GM21717 (cell line): ENCODE results near the gene MAPK14.

Source experiments
- ATAC-seq: cut with Tn5 transposase; IDR thresholded peaks from one replicate; pipeline ENCODE4 v1.9.1; 2021; ENCODE audit warnings: mild to moderate bottlenecking, moderate library complexity; ENCODE audit not compliant: unreplicated experiment

The MAPK14 gene

DNA sequence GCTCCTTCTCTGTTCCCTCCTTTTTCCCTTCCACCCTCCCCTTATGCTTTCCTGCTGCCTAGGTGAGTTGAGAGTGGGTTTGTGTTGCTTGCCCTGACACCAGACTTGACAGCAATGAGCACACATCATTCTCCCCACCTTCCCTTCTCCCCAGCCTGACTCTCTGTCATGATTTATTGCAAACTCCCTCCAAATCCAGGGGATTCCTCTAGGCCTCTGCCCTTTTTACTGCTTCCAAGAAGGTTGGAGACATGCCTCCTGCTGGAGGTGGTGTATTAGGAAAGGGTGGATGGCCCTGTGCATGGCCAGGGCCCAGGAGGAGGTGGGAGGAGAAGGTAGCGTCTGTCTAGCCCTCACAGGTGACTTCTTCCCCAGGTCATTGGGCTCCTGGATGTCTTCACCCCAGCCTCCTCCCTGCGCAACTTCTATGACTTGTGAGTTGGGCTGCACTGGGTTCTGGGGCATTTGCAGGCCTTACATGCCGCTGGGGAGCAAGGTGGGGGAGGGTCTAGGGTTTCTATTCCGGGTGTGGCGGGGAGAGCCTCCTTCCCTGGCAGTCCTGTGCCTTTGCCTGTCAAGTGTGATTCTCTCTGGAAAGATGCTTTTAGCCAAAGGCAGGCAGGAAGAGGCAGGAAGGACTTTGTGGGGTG lies 104.8 kb downstream of the MAPK14 start:
- no peak for ATAC-seq

DNA sequence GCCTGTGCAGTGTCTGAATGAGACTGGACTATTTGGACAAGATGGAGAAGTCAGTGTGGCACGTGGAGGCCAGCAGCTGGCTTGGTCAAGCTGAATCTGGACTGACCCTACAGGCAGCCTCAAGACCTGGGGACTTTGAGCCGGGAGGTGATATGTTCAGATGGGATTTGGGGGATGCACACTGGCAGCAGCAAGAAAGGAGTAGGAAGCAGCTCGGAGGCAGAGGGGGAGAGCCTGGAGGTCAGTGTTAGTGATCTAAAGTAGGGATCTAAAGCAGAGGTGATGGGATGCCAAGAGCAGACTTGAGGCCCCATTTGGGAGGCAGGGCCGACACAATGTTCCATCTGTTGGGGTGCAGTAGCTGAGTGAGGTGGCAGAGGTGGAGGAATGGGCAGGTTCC lies 105.5 kb downstream of the MAPK14 start:
- no peak for ATAC-seq

DNA sequence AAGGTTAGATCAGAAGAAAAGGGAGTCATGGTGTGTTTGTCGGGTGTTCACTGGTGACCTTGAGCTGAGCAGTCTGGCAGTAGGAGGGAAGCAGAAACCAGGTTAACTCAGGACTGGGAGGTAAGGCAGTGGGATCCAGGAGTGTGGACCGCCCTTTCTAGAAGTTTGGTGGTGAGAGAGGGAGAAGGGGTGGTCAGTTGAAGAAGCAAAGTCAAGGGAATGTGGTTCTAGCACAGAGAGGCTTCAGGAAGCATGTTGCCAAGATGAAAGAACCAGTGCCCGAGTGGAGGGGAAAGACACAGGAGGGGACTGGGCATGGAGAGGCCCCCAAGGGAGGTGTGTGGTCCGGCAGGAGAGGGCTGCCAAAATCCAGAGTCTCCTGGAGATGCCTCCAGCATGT lies 106.3 kb downstream of the MAPK14 start:
- ATAC-seq, result no peak

- ATAC-seq, result no peak
Observed at GRCh38 chr6:36135053-36135731, 107.6 kb downstream of the MAPK14 start.

- ATAC-seq, result no peak
Observed at GRCh38 chr6:36136034-36136433, 108.4 kb downstream of the MAPK14 start.

GRCh38 chr6:36136551-36136950 lies 108.9 kb downstream of the MAPK14 start:
- ATAC-seq, result no peak

- no peak for ATAC-seq
Observed at GRCh38 chr6:36138667-36139066, 111.1 kb downstream of the MAPK14 start.

DNA sequence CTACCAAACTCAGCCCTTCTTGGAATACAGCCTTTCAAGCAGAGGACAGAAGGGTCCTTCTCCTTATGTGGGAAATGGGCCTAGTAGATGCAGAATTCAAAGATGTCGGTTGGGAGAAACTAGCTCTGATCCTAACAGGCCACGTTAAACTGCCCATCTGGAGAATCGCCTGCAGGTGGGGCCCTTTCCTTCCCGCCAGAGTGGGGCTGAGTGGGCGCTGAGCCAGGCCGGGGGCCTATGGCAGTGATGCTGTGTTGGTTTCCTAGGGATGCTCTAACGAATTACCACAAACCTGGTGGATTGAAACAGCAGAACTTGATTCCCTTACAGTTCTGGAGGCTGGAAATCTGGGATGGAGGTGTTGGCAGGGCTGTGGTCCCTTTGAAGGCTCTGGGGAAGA lies 111.8 kb downstream of the MAPK14 start:
- no peak for ATAC-seq

DNA sequence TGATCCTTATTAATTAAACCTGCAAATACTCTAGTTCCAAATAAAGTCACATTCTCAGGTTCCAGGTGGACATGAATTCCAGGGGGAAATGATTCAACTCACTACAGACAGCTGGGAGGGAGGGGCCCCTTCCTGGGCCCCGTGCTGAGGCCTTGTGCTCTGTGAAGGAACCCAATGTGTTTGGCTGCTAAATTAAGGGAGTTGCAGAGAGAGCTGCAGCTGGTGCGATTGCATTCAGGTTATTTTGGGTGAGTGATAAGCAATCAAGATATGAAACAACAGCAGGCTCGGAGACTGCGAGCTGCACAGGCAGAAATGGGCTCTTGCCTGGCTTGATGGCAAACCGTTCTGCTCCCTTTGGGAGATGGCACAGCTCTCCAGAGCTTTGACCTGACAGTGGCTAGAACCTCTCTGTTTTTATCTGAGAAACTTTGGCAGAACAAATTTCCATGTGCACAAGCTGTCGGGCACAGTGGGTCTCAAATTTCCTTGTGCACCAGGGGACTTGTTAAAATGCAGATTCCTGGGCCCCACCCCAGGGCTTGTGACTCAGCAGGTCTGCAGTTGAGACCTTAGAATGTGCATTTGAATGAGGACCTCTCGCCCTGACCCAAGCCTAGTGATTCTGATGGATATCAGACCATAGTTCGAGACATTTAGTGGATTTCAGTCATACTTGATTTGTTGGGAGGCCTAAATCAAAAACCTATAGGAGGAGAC lies 112.5 kb downstream of the MAPK14 start:
- no peak for ATAC-seq

GRCh38 chr6:36141091-36141490 lies 113.5 kb downstream of the MAPK14 start:
- no peak for ATAC-seq

GRCh38 chr6:36141961-36142360 lies 114.4 kb downstream of the MAPK14 start:
- no peak for ATAC-seq

- ATAC-seq, result no peak
Observed at GRCh38 chr6:36142971-36143838, 115.6 kb downstream of the MAPK14 start.

- ATAC-seq, result no peak
Observed at GRCh38 chr6:36145495-36145894, 117.9 kb downstream of the MAPK14 start.

GRCh38 chr6:36147294-36147693 lies 119.7 kb downstream of the MAPK14 start:
- no peak for ATAC-seq

GRCh38 chr6:36149476-36149875 lies 121.9 kb downstream of the MAPK14 start:
- no peak for ATAC-seq

DNA sequence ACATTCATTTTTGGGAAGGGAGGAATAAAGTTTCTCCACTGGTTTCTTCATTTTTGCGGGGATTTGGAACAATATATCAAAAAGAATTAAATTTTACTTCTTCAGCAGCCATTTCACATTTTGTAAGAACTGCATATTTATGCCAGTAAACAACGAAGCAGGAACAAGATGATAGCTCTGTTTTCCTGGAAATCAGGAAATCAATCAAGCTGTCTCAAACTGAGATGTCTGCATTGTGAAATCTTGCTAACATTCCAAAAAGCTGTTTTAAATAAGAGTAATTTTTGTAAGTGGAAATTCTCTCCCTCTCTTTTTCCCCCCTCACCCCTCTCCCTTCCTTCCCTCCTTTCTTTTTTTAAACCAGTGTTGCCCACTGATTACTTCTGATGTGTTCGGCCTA lies 122.7 kb downstream of the MAPK14 start:
- no peak for ATAC-seq

- no peak for ATAC-seq
Observed at GRCh38 chr6:36154286-36154685, 126.7 kb downstream of the MAPK14 start.

DNA sequence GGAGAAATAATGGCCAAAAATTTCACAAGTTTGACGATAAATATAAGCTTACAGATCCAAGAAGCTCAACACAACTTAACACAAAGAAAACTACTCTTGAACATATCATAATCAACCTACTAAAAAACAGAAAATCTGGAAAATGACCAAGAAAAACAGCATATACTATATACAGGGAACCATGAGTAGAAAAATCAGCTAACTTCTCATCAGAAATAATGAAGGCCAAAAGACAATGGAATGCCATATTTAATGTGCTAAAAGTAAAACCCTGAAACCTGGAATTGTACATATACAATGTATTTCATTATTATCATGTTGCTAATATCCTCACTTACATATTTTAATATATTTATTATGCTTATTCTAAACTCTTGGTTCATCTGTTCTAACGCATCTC lies 128.1 kb downstream of the MAPK14 start:
- ATAC-seq, result no peak

- no peak for ATAC-seq
Observed at GRCh38 chr6:36160147-36160760, 132.6 kb downstream of the MAPK14 start.
